Activated T-helper 9 cell treated with anti-CD3 and anti-CD28 coated beads, Interleukin-2, amount 50 U/mL, for 16 hours (primary cell): ENCODE measurements around the gene SDHAF2.
"Not testable (repeated sequence)": the region's sequence is repeated elsewhere in the genome, so short reads cannot be mapped to it uniquely, and the experiment has no call there.

Experiments
- DNase-seq: peaks from one replicate; pipeline ENCODE4 v3.0.0-alpha.2; 2020; ENCODE audit warnings: low read depth

SDHAF2 gene

DNA sequence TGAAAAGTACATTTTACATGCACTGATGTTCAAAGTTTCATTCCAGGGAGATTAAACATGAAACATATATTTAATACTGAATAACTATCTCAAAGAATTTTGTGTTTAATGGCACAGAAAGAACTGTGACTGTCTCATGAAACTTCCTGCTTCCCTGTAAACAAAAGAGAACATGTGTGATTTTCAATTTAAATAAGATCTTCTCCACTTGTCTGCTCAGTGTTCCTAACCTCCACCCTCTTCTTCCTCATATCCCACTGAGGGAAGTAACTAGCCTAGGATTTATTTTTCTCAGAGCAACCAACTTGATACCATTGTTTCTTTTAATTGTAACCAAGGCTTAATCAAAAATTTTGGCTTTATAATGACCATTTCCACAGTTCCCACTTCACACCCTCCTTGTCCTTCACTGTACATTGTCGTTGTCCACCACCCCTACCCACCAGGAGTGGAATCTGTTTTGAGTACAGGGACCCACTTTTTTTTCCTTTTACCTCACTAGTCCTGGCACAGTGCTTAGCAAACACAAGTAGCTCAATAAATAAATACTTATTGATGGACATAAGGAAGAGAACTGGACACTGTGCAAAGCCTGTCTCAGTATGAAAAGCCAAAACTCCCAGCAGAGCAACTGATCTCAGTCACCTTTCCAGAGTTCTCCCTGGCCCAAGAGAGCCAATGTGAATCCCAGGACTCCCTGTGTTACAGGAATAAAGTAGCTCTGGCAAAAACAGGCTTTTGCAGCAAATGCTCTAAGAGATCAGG lies 4.4 kb upstream of the SDHAF2 start:
- DNase-seq, result no peak

DNA sequence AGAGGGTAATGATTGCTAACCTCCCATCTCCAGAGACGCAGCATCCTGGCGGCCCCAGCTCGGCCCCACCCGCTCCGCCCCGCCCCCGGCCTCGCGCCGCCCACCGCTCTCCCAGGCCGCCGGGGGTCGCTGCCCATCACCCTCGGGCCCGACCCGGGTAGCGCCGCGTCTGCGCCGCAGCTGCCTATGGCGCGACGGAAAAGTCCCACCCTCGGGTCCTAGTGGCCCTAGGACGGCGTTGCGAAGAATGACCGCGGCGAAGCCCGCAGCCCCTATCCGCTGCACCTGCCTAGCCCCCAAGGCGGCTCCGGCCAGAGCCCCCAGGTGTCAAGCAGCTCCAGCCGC lies 606 bp upstream of the SDHAF2 start:
- DNase-seq, result peak; percentile 60

DNA sequence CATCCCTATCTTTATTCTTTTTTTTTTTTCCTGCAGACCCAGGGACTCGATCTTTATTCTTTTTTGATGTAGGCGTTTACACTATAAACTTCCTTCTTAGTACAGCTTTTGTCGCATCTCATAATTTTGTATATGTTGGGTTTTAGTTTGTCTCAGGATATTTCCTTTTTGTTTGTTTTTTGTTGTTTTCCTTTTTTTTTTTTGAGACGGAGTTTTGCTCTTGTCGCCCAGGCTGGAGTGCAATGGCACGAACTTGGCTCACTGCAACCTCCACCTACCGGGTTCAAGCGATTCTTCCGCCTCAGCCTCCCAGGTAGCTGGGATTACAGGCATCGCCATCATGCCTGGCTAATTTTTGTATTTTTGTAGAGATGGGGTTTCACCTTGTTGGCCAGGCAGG lies 915 bp downstream of the SDHAF2 start:
- DNase-seq, result not testable (repeated sequence)

DNA sequence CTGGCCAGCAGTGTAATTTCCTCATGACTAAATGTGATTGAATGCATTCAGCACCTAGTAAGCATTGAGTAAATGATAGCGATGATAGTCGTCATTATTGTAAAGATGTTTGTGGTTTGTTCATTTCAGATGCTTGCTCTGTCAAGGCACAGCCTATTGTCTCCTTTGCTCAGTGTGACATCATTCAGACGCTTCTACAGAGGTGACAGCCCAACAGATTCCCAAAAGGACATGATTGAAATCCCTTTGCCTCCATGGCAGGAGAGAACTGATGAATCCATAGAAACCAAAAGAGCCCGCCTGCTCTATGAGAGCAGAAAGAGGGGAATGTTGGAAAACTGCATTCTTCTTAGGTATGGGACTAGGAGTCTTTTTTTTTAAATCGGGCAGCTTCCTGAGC lies 7.6 kb downstream of the SDHAF2 start:
- no peak for DNase-seq

DNA sequence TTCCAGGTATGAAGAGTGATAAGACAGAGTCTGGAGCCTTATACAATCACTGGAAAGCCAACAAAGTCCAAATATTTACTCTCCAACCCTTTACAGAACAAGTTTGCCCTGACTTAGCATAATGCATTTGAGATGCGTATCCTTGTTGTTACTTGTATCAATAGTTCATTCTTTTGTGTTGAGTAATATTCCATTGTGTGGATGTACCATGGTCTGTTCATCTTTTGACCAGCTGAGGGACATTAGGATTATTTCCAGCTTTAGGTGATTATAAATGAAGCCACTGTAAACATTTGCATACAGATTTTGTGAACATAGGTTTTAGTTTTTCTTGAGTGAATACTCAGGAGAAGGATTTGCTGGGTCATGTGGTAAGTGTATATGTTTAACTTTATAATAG lies 9.7 kb downstream of the SDHAF2 start:
- no peak for DNase-seq

GRCh38 chr11:61442616-61443015 lies 12.7 kb downstream of the SDHAF2 start:
- no peak for DNase-seq

- no peak for DNase-seq
These were observed 15.6 kb downstream of the SDHAF2 start for GRCh38 chr11:61445516-61445915.

DNA sequence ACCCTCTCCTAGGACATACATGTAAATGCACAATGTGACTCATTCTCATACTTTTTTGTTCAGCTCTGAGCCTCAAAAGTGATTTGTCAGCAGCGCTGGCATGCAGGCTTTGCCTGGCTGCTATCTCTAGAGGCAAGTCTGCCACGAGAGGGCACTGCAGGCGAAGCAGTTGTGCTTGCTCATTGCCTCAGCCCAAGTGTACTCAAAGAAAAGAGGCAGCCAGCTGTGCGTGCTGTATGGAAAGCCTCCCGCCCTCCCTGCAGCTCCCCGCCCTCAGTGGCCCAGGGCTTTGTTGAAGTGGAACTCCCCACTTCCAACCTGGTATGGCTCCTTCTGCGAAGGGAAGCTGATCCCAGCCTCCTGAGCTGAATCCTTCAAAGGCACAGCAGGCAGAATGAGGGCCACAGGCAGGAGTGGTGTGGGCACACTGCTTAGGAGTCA lies 16.3 kb downstream of the SDHAF2 start:
- DNase-seq, result peak; percentile 40

GRCh38 chr11:61447601-61448551 lies 18.0 kb downstream of the SDHAF2 start:
- no peak for DNase-seq

GRCh38 chr11:61448552-61448927 lies 18.6 kb downstream of the SDHAF2 start:
- no peak for DNase-seq

DNA sequence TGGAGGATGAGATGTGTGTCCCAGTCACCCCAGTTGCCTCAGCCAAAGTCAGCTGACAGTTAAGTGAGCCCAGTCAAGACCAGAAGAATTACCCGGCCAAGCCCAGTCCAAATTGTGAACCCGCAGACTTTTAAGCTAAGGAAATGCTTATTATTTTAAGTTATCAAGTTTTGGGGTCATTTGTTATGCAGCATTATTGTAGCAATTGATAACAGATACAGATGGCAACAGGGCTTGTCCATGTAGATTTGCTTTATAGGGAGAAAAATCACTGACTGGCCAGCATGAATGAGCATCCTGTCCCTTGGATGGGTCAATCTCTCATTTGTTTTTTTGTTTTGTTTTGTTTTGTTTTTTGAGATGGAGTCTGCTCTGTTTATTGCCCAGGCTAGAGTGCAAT lies 22.9 kb downstream of the SDHAF2 start:
- no peak for DNase-seq

- DNase-seq, result no peak
These were observed 23.8 kb downstream of the SDHAF2 start for GRCh38 chr11:61453695-61454094.

DNA sequence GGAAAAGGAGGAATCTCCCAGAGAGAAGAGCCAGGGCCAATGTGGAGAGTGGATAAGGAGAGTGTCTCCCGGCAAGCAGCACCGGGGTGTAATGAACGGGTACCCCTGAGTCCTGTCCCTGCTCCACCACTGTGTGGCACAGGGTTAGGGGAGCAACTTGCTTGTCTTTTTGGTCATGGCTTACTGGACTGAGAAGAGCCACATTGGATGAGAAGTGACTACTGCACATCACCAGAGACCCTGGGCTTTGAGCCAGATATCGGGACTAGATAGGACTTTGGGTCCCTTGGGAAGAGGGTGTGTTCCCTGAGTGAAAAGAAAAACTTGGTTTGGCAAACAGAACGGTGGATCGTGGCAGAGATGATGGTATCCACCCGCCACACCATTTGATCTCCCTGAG lies 24.6 kb downstream of the SDHAF2 start:
- DNase-seq, result no peak

DNA sequence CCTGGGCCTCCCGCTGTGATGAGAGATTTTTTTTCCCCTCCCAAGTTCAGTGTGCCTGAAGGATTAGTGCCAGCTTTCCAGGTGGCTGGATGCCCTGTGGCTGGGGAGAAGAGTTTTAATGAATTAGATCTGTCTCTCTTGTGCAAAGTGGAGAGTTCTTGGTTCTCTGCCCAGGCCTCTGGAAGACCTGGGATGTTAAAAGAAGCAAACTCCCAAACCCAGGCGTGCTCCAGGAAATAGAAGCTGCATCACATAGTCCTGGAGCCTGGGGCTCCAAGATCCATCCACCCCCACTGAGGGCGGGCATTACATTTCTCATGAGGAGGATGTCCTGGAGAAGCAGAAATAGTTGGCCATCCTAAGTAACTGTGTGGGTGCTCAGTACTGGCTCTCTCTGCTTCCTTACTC lies 30.6 kb downstream of the SDHAF2 start:
- DNase-seq, result no peak

GRCh38 chr11:61460986-61461385 lies 31.1 kb downstream of the SDHAF2 start:
- DNase-seq, result no peak

DNA sequence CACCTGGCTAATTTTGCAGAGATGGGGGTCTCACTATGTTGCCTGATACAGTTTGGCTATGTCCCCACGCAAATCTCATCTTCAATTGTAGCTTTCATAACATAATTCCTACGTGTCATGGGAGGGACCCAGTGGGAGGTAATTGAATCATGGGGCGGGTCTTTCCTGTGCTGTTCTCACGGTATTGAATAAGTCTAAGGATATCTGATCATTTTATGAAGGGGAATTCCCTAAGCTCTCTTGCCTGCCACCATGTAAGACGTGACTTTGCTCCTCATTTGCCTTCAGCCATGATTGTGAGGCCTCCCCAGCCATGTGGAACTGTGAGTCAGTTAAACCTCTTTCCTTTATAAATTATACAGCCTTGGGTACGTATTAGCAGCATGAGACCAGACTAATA lies 37.7 kb downstream of the SDHAF2 start:
- not testable (repeated sequence) for DNase-seq

DNA sequence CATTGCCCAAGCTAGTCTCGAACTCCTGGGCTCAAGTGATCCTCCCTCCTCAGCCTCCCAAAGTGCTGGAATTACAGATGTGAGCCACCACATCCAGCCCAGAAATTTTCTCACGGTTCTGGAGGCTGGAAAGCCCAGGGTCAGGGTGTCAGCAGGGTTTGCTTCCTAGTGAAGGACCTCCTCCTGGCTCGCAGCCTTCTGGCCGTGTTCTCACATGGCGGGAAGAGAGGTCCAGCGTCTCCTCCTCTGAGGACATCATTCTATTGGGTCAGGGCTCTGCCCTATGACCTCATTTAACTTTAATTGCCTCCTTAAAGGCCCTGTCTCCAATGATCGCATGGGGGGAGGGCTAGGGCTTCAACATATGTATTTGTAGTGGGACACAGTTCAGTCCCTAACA lies 38.1 kb downstream of the SDHAF2 start:
- DNase-seq, result no peak

- no peak for DNase-seq
These were observed 42.4 kb downstream of the SDHAF2 start for GRCh38 chr11:61472282-61472681.

- DNase-seq, result no peak
These were observed 42.9 kb downstream of the SDHAF2 start for GRCh38 chr11:61472868-61473267.

DNA sequence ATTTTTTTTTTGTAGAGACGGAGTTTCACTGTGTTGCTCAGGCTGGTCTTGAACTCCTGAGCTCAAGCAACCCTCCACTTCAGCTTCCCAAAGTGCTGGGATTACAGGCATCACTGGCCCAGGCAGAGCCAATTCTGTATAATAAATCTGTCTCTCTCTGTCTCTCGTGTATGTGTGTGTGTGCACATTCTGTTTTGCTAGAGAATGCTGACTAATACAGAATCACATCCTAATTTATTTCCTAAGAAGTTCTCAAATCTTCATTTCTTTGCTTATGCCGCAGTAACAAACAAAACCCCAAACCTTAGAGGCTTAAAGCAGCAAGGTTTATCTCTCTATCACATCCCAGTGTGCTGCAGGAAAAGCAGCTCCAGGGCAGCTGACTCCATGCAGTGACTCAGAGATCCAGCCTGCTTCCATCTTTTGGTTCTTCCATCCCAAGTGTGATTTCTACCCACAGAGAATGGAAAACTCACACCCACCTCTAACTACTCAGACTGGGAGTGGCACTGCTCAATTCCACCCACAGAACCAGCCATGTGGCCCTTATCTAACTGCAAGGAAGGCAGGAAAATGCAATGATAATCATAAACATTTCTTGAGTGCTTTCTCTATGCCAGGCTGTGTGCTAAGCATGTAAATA lies 43.6 kb downstream of the SDHAF2 start:
- no peak for DNase-seq

DNA sequence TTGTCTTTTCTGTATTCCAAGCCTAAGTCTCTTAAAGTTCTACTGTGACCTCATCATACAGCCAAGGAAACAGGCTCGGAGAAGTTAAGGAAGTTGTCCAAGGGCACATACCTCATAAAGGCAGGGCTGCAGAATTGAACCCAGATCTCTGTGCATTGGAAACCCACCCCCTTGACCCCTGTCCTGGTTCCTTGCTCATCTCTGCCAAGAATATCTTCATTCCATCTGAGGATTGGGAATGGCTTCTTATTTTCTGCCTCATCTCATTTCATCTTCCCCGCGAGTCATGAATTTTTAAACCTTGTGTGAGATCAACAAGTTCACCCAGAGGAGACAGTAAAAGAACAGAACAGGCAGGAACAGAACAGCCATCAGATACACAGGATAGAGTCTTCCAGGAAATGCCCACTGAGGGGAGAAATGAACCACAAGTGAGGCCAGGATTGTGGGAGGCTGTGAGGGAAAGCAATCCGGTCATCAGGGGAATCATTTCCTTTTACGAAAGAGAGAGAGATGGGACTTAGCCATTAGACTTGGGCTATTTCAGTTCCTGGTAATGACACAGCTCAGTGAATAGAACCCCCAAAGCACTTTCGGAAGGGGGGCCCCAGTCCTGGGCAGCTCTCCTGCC lies 44.2 kb downstream of the SDHAF2 start:
- no peak for DNase-seq

- no peak for DNase-seq
These were observed 45.5 kb downstream of the SDHAF2 start for GRCh38 chr11:61475433-61475832.
